ENCODE measurements around the gene TMEM115. TPM values are rescaled to one million over a fixed set of nuclear protein-coding genes. Genes with fewer than 3 reads are reported as not detected.

The TMEM115 gene
- total and polyA plus RNA-seq, 9 of the 15 experiments (the other 6 are each of a cell fraction or from before 2014, with no cell fraction given): 1.6 to 26.9 (median 14.1) TPM

DNA sequence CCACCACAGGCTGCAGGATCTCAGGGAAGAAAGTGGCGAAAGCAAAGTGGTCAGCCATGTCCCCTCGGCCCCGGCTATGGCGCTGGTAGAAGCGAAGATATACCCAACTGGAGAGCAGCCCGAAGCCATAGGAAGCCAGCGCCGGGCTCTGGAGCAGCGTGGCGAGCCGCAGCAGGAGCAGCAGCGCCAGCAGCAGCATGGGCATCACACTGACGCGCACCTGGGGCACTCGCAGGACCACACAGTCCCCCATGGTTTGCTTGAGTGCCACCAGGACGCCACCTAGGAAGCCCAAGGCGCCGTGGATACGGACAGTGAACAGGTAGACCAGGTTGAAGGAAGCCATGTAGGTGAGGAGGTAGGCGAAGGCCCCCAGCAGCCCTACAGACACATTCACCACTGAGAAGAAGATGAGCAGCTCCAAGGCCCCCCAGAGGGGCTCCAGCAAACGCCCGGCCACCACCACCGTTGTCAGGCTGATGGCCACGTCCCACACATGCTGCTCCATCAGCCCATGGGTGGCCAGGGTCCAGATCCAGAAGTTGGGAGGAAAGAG, 888 bp downstream of the TMEM115 start:
- in situ Hi-C loops (cut with MboI): no loop called here
- H4K20me1 ChIP-seq (replicated peaks; ENCODE audit: control insufficient read depth, insufficient read depth, low read length): peaks cover 31% of the 10 kb centered on the region; the same call in 1 of the 2 replicates
- peak overlapping the region; percentile 74 to 99 for H3K9ac ChIP-seq (ENCODE audit: insufficient read depth in 1 of 2, low read depth in 2 of 2, low read length in 2 of 2)

DNA sequence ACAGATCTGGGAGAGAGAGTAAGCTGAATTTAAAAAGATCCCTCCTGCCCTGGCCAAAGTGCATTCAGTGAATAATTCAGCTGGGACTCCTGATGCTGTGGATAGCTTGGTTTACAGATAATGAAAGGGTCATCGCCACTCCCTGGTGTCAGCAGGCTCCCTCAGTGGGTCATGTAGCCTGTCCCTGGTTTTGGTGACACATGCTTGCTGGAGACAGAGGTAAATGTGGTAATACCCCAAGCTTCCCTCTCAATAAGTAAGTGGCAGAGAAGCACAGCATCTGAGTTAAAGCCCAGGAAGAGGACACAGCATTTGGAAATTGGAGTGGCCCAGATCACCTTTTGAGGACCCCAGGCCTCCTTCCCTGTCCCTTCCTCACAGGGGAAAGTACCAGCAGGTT, 1.8 kb downstream of the TMEM115 start:
- 0% methylated on average over 1 of the region's 1 CpG for WGBS (ENCODE audit: insufficient coverage, low coverage, missing lambda C conversion rate)
- peaks cover 41% of the 10 kb centered on the region for H3K79me2 ChIP-seq (ENCODE audit: control insufficient read depth, insufficient read depth, low read length)
- BruUV-seq (replicated peaks): no TSS peak
- TF ChIP-seq ZNF253 (CRISPR knock-in tag; conservative IDR thresholded peaks at IDR 0.05) (no peak), CXXC5 (CRISPR knock-in tag; IDR thresholded peaks at IDR 0.05) (no peak), RBFOX2 (IDR thresholded peaks at IDR 0.05; ENCODE audit: low read depth, low read length) (no peak), MEF2D (tag; conservative IDR thresholded peaks at IDR 0.05; ENCODE audit: low read depth) (no peak), RUNX1 (IDR thresholded peaks at IDR 0.05; ENCODE audit: low read depth) (no peak), EP400 (IDR thresholded peaks at IDR 0.05) (no peak), ETS2 (tag; IDR thresholded peaks at IDR 0.05; ENCODE audit: borderline replicate concordance, poor library complexity, severe bottlenecking) (no peak), ZNF12 (CRISPR knock-in tag; IDR thresholded peaks at IDR 0.05) (no peak)
- TF ChIP-seq, protein P1, sequence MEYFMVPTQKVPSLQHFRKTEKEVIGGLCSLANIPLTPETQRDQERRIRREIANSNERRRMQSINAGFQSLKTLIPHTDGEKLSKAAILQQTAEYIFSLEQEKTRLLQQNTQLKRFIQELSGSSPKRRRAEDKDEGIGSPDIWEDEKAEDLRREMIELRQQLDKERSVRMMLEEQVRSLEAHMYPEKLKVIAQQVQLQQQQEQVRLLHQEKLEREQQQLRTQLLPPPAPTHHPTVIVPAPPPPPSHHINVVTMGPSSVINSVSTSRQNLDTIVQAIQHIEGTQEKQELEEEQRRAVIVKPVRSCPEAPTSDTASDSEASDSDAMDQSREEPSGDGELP (CRISPR knock-in tag; IDR thresholded peaks at IDR 0.05; ENCODE audit: borderline replicate concordance): no peak
- TF ChIP-seq, protein P2, sequence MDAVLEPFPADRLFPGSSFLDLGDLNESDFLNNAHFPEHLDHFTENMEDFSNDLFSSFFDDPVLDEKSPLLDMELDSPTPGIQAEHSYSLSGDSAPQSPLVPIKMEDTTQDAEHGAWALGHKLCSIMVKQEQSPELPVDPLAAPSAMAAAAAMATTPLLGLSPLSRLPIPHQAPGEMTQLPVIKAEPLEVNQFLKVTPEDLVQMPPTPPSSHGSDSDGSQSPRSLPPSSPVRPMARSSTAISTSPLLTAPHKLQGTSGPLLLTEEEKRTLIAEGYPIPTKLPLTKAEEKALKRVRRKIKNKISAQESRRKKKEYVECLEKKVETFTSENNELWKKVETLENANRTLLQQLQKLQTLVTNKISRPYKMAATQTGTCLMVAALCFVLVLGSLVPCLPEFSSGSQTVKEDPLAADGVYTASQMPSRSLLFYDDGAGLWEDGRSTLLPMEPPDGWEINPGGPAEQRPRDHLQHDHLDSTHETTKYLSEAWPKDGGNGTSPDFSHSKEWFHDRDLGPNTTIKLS (IDR thresholded peaks at IDR 0.05; ENCODE audit: borderline replicate concordance, low read depth): no peak

More for the DNA sequence above, 888 bp downstream of the TMEM115 start:
- Histone ChIP-seq H3K4me1 (replicated peaks in 1 of 2; ENCODE audit: control insufficient read depth in 2 of 2, insufficient read depth in 2 of 2, low read length in 2 of 2) (peaks cover 29 to 41% of the 10 kb centered on the region in 2 experiments; a peak in 4 of 5 replicates), H3K4me3 (peak overlapping the region; percentile 62), H2AFZ (ENCODE audit: low read depth, low read length) (no peak overlapping the region), H3K27me3 (ENCODE audit: control insufficient read depth in 2 of 2, insufficient read depth in 2 of 2, low read length in 2 of 2) (no peaks in the 10 kb centered on the region), H3K79me2 (ENCODE audit: control insufficient read depth, insufficient read depth, low read length) (peaks cover 41% of the 10 kb centered on the region), H3K9me1 (ENCODE audit: control insufficient read depth, insufficient read depth, low read length) (peaks cover 6% of the 10 kb centered on the region), H3K4me2 (ENCODE audit: insufficient read depth, low read length) (peak overlapping the region; percentile 95), H3K9me3 (replicated peaks; ENCODE audit: control insufficient read depth, insufficient read depth, low read depth, low read length) (no peaks in the 10 kb centered on the region), H3K27ac (ENCODE audit: extremely low read depth, low read depth, low read length) (peak overlapping the region; percentile 78), H3K36me3 (ENCODE audit: control insufficient read depth, insufficient read depth, low read length) (peaks cover 37% of the 10 kb centered on the region; the same call in 2 of the 3 replicates)
- ATAC-seq: no peak
- no peak for DNase-seq (ENCODE audit: extremely low read depth in 1 of 4, low spot score in 3 of 4)
- CTCF ChIA-PET (ENCODE audit: low intra/inter-chr PET ratio): no interaction called here
- intact Hi-C loops (cut with micrococcal nuclease): loop anchor here (5.0 kb wide), 1 partner anchor 254 kb away; the partner anchor contains the start of gene CISH
- no TSS peak for BruUV-seq (replicated peaks)
- TF ChIP-seq RBBP5 (IDR thresholded peaks at IDR 0.05; ENCODE audit: borderline replicate concordance, insufficient read depth, low read length, poor library complexity, severe bottlenecking) (peak; percentile 34), LARP7 (IDR thresholded peaks at IDR 0.05) (no peak), ZBTB8A (IDR thresholded peaks at IDR 0.05; ENCODE audit: partially characterized antibody) (no peak), ETV5 (CRISPR knock-in tag; IDR thresholded peaks at IDR 0.05; ENCODE audit: low read depth) (0 out of 2 replicates have a peak, but pooled peaks have one; percentile 14), EP400 (IDR thresholded peaks at IDR 0.05) (no peak), CREBBP (IDR thresholded peaks at IDR 0.05; ENCODE audit: low read depth, low read length) (no peak), SNRNP70 (optimal IDR thresholded peaks at IDR 0.05; ENCODE audit: low read depth, low read length) (no peak)
- POLR2A ChIA-PET: interaction anchor here (1.3 kb wide), 1 partner anchor 9 kb away, joined by 3 read pairs; no protein-coding TSS in a partner anchor
- FAIRE-seq: no peak
- WGBS (ENCODE audit: insufficient coverage, low coverage, missing lambda C conversion rate): 9% methylated on average over 23 of the region's 24 CpGs

More for the DNA sequence above, 1.8 kb downstream of the TMEM115 start:
- FAIRE-seq (no peak), DNase-seq (ENCODE audit: extremely low read depth in 1 of 4, low spot score in 3 of 4) (no peak), ATAC-seq (no peak)
- Histone ChIP-seq H3K9ac (ENCODE audit: insufficient read depth in 1 of 2, low read depth in 2 of 2, low read length in 2 of 2) (peak overlapping the region; percentile 74 to 99; a peak in 3 of 4 replicates), H3K9me1 (ENCODE audit: control insufficient read depth, insufficient read depth, low read length) (peaks cover 6% of the 10 kb centered on the region), H4K20me1 (replicated peaks; ENCODE audit: control insufficient read depth, insufficient read depth, low read length) (peaks cover 31% of the 10 kb centered on the region; the same call in 1 of the 2 replicates), H3K4me2 (ENCODE audit: insufficient read depth, low read length) (peak overlapping the region; percentile 95), H2AFZ (ENCODE audit: low read depth, low read length) (no peak overlapping the region), H3K4me1 (replicated peaks in 1 of 2; ENCODE audit: control insufficient read depth in 2 of 2, insufficient read depth in 2 of 2, low read length in 2 of 2) (peaks cover 29 to 46% of the 10 kb centered on the region in 2 experiments; a peak in 4 of 5 replicates), H3K36me3 (ENCODE audit: control insufficient read depth, insufficient read depth, low read length) (peaks cover 45% of the 10 kb centered on the region; the same call in 2 of the 3 replicates), H3K9me3 (replicated peaks; ENCODE audit: control insufficient read depth, insufficient read depth, low read depth, low read length) (no peaks in the 10 kb centered on the region), H3K27ac (ENCODE audit: extremely low read depth, low read depth, low read length) (peak overlapping the region; percentile 0; the same call in 1 of the 3 replicates), H3K27me3 (ENCODE audit: control insufficient read depth in 2 of 2, insufficient read depth in 2 of 2, low read length in 2 of 2) (no peaks in the 10 kb centered on the region), H3K4me3 (peak overlapping the region; percentile 62)
- intact Hi-C loops (cut with micrococcal nuclease) (loop anchor here (5.0 kb wide), 1 partner anchor 255 kb away; the partner anchor contains the start of gene CISH), in situ Hi-C loops (cut with MboI) (no loop called here)
- POLR2A ChIA-PET: interaction anchor here (0.7 to 1.7 kb wide), 6 partner anchors 9 to 196 kb away, joined by 3 to 10 read pairs (median 4); partner anchors contain the start of gene HYAL1
- CTCF ChIA-PET (ENCODE audit: low intra/inter-chr PET ratio): no interaction called here
